Bronchial epithelial cell (primary cell): ENCODE results near the gene OR10AD1. TPM values are rescaled to one million over a fixed set of nuclear protein-coding genes. Genes with fewer than 3 reads are reported as not detected.
A peak's percentile ranks its signal among the peaks of the same experiment; 100 is the strongest.

Experiments
- DNase-seq: peaks from one replicate; pipeline ENCODE4 v3.0.0-alpha.2; 2010; ENCODE audit warnings: low read depth
- FAIRE-seq: peaks from 2 replicates; lab custom pipeline; 2011; peaks lifted over from hg19 to GRCh38; lab: Jason Lieb, UNC
- H3K27me3 ChIP-seq: 2 replicates; pipeline ENCODE4 v1.5.1; 2011; ENCODE audit warnings: low read length; ENCODE audit not compliant: control insufficient read depth, insufficient read depth
- H3K36me3 ChIP-seq: 2 replicates; pipeline ENCODE4 v1.5.1; 2011; ENCODE audit warnings: low read length; ENCODE audit not compliant: control insufficient read depth, insufficient read depth
- H3K4me3 ChIP-seq: 2 replicates; pipeline ENCODE4 v1.5.1; 2011; ENCODE audit warnings: mild to moderate bottlenecking, low read depth, low read length, control low read depth
- CTCF ChIP-seq: IDR thresholded peaks from 2 replicates; pipeline ENCODE4 v1.5.1; 2011; ENCODE audit warnings: mild to moderate bottlenecking, moderate library complexity, low read length, control low read depth, inconsistent platforms; ENCODE audit not compliant: insufficient read depth, severe bottlenecking
- total RNA-seq: library from RNA; depleted of rRNA; stranded (reverse); fragments of >200 nt; gene quantifications from 2 replicates; pipeline ENCODE4 v1.2.1, GENCODE V29; 2014

Gene OR10AD1
- total RNA-seq, 1 donor from 2014 or later: not detected

- Histone ChIP-seq H3K36me3 (no peaks in the 10 kb centered on the region), H3K27me3 (peaks cover 29% of the 10 kb centered on the region), H3K4me3 (peak overlapping the region; percentile 38)
- DNase-seq: no peak
- no peak for TF ChIP-seq CTCF
- FAIRE-seq: no peak
Measured at GRCh38 chr12:48182631-48183030, 20.5 kb downstream of the OR10AD1 start.

- FAIRE-seq (peak; percentile 47), DNase-seq (no peak)
- no peak for TF ChIP-seq CTCF
- peaks cover 29% of the 10 kb centered on the region for H3K27me3 ChIP-seq
- no peak overlapping the region for H3K4me3 ChIP-seq
- no peaks in the 10 kb centered on the region for H3K36me3 ChIP-seq
Measured at GRCh38 chr12:48180857-48181495, 22.1 kb downstream of the OR10AD1 start.

- FAIRE-seq (no peak), DNase-seq (no peak)
- TF ChIP-seq CTCF: no peak
- H3K36me3 ChIP-seq: no peaks in the 10 kb centered on the region
- no peak overlapping the region for H3K4me3 ChIP-seq
- H3K27me3 ChIP-seq: peaks cover 25% of the 10 kb centered on the region
Measured at GRCh38 chr12:48180424-48180823, 22.7 kb downstream of the OR10AD1 start.

GRCh38 chr12:48179466-48179865 lies 23.6 kb downstream of the OR10AD1 start:
- TF ChIP-seq CTCF: no peak
- DNase-seq: no peak
- no peak overlapping the region for H3K4me3 ChIP-seq
- no peaks in the 10 kb centered on the region for H3K36me3 ChIP-seq
- peaks cover 16% of the 10 kb centered on the region for H3K27me3 ChIP-seq
- FAIRE-seq: no peak

- FAIRE-seq (no peak), DNase-seq (no peak)
- peaks cover 8% of the 10 kb centered on the region for H3K27me3 ChIP-seq
- TF ChIP-seq CTCF: no peak
- no peaks in the 10 kb centered on the region for H3K36me3 ChIP-seq
- no peak overlapping the region for H3K4me3 ChIP-seq
Measured at GRCh38 chr12:48177982-48178381, 25.1 kb downstream of the OR10AD1 start.

GRCh38 chr12:48176417-48176751 lies 26.7 kb downstream of the OR10AD1 start:
- FAIRE-seq (no peak), DNase-seq (no peak)
- no peak overlapping the region for H3K4me3 ChIP-seq
- TF ChIP-seq CTCF: no peak
- H3K27me3 ChIP-seq: peaks cover 4% of the 10 kb centered on the region
- H3K36me3 ChIP-seq: no peaks in the 10 kb centered on the region
